ENCODE data around the gene BPI.
"Not testable (repeated sequence)": the region's sequence is repeated elsewhere in the genome, so short reads cannot be mapped to it uniquely, and the experiment has no call there.

The BPI gene

GRCh38 chr20:38303908-38304379 is at the start of gene BPI:
BPI (plus strand) TSS chr20:38304156; CDS start chr20:38304224, 68 bp downstream.
- no peak within 1 kb of the TSS for H3K27ac ChIP-seq (ENCODE audit: low read depth, low read length)
- H3K4me1 ChIP-seq (ENCODE audit: control insufficient read depth, insufficient read depth, low read length), result peaks cover under 1% of the 10 kb centered on the region
- peaks cover 7% of the 10 kb centered on the region for H3K27me3 ChIP-seq (ENCODE audit: control insufficient read depth, insufficient read depth, low read length)
- H3K4me3 ChIP-seq (ENCODE audit: low read length), result no peak within 1 kb of the TSS
- H3K36me3 ChIP-seq (ENCODE audit: control insufficient read depth, insufficient read depth, low read length), result no peaks in the 10 kb centered on the region
- no peak within 1 kb of the TSS for H3K9ac ChIP-seq (ENCODE audit: low read length)

GRCh38 chr20:38254621-38255020 is 49.3 kb upstream of the BPI start:
- H3K36me3 ChIP-seq (ENCODE audit: control insufficient read depth, insufficient read depth, low read length); H3K4me1 ChIP-seq (ENCODE audit: control insufficient read depth, insufficient read depth, low read length); H3K4me3 ChIP-seq (ENCODE audit: low read length); H3K9ac ChIP-seq (ENCODE audit: low read length); H3K27me3 ChIP-seq (ENCODE audit: control insufficient read depth, insufficient read depth, low read length): not testable (repeated sequence)
- H3K27ac ChIP-seq (ENCODE audit: low read depth, low read length), result peak overlapping the region; percentile 45

- H3K9ac ChIP-seq (ENCODE audit: low read length), result no peak overlapping the region
- no peak overlapping the region for H3K4me3 ChIP-seq (ENCODE audit: low read length)
- H3K36me3 ChIP-seq (ENCODE audit: control insufficient read depth, insufficient read depth, low read length), result no peaks in the 10 kb centered on the region
- H3K27ac ChIP-seq (ENCODE audit: low read depth, low read length), result peak overlapping the region; percentile 38
- H3K4me1 ChIP-seq (ENCODE audit: control insufficient read depth, insufficient read depth, low read length), result peaks cover 4% of the 10 kb centered on the region
- peaks cover 3% of the 10 kb centered on the region for H3K27me3 ChIP-seq (ENCODE audit: control insufficient read depth, insufficient read depth, low read length)
Measured at GRCh38 chr20:38255393-38255792, 48.6 kb upstream of the BPI start.

GRCh38 chr20:38256021-38256420 is 47.9 kb upstream of the BPI start:
- no peak overlapping the region for H3K9ac ChIP-seq (ENCODE audit: low read length)
- H3K27me3 ChIP-seq (ENCODE audit: control insufficient read depth, insufficient read depth, low read length), result peaks cover 3% of the 10 kb centered on the region
- peak overlapping the region; percentile 38 for H3K27ac ChIP-seq (ENCODE audit: low read depth, low read length)
- no peak overlapping the region for H3K4me3 ChIP-seq (ENCODE audit: low read length)
- H3K36me3 ChIP-seq (ENCODE audit: control insufficient read depth, insufficient read depth, low read length), result no peaks in the 10 kb centered on the region
- H3K4me1 ChIP-seq (ENCODE audit: control insufficient read depth, insufficient read depth, low read length), result peaks cover 4% of the 10 kb centered on the region

GRCh38 chr20:38256966-38257365 is 47.0 kb upstream of the BPI start:
- Histone ChIP-seq H3K27me3 (ENCODE audit: control insufficient read depth, insufficient read depth, low read length) (peaks cover 3% of the 10 kb centered on the region), H3K4me3 (ENCODE audit: low read length) (no peak overlapping the region), H3K9ac (ENCODE audit: low read length) (no peak overlapping the region), H3K36me3 (ENCODE audit: control insufficient read depth, insufficient read depth, low read length) (no peaks in the 10 kb centered on the region), H3K4me1 (ENCODE audit: control insufficient read depth, insufficient read depth, low read length) (peaks cover 4% of the 10 kb centered on the region), H3K27ac (ENCODE audit: low read depth, low read length) (peak overlapping the region; percentile 22)

GRCh38 chr20:38258545-38259215 is 45.3 kb upstream of the BPI start:
- Histone ChIP-seq H3K4me1 (ENCODE audit: control insufficient read depth, insufficient read depth, low read length) (no peaks in the 10 kb centered on the region), H3K9ac (ENCODE audit: low read length) (no peak overlapping the region), H3K4me3 (ENCODE audit: low read length) (no peak overlapping the region), H3K36me3 (ENCODE audit: control insufficient read depth, insufficient read depth, low read length) (no peaks in the 10 kb centered on the region), H3K27me3 (ENCODE audit: control insufficient read depth, insufficient read depth, low read length) (peaks cover 3% of the 10 kb centered on the region), H3K27ac (ENCODE audit: low read depth, low read length) (no peak overlapping the region)

- no peak overlapping the region for H3K9ac ChIP-seq (ENCODE audit: low read length)
- peaks cover 3% of the 10 kb centered on the region for H3K27me3 ChIP-seq (ENCODE audit: control insufficient read depth, insufficient read depth, low read length)
- H3K4me3 ChIP-seq (ENCODE audit: low read length), result peak overlapping the region; percentile 69
- peak overlapping the region; percentile 81 for H3K27ac ChIP-seq (ENCODE audit: low read depth, low read length)
- no peaks in the 10 kb centered on the region for H3K36me3 ChIP-seq (ENCODE audit: control insufficient read depth, insufficient read depth, low read length)
- no peaks in the 10 kb centered on the region for H3K4me1 ChIP-seq (ENCODE audit: control insufficient read depth, insufficient read depth, low read length)
Measured at GRCh38 chr20:38260025-38260377, 44.0 kb upstream of the BPI start.

GRCh38 chr20:38260378-38261053 is 43.4 kb upstream of the BPI start, which contains the start of gene KIAA1755:
KIAA1755 (minus strand) TSS chr20:38260735; CDS start chr20:38260500, 235 bp downstream.
- no peak within 1 kb of the TSS for H3K9ac ChIP-seq (ENCODE audit: low read length)
- H3K4me3 ChIP-seq (ENCODE audit: low read length), result peak within 1 kb of the TSS; percentile 69
- no peaks in the 10 kb centered on the region for H3K4me1 ChIP-seq (ENCODE audit: control insufficient read depth, insufficient read depth, low read length)
- peak within 1 kb of the TSS; percentile 81 for H3K27ac ChIP-seq (ENCODE audit: low read depth, low read length)
- no peaks in the 10 kb centered on the region for H3K36me3 ChIP-seq (ENCODE audit: control insufficient read depth, insufficient read depth, low read length)
- peaks cover 3% of the 10 kb centered on the region for H3K27me3 ChIP-seq (ENCODE audit: control insufficient read depth, insufficient read depth, low read length)

- no peaks in the 10 kb centered on the region for H3K4me1 ChIP-seq (ENCODE audit: control insufficient read depth, insufficient read depth, low read length)
- H3K27me3 ChIP-seq (ENCODE audit: control insufficient read depth, insufficient read depth, low read length), result peaks cover 3% of the 10 kb centered on the region
- H3K4me3 ChIP-seq (ENCODE audit: low read length), result peak overlapping the region; percentile 43
- no peak overlapping the region for H3K9ac ChIP-seq (ENCODE audit: low read length)
- no peaks in the 10 kb centered on the region for H3K36me3 ChIP-seq (ENCODE audit: control insufficient read depth, insufficient read depth, low read length)
- H3K27ac ChIP-seq (ENCODE audit: low read depth, low read length), result peak overlapping the region; percentile 61
Measured at GRCh38 chr20:38261054-38261390, 42.9 kb upstream of the BPI start.

GRCh38 chr20:38262931-38263330 is 41.0 kb upstream of the BPI start:
- peaks cover 3% of the 10 kb centered on the region for H3K27me3 ChIP-seq (ENCODE audit: control insufficient read depth, insufficient read depth, low read length)
- H3K9ac ChIP-seq (ENCODE audit: low read length), result no peak overlapping the region
- no peaks in the 10 kb centered on the region for H3K36me3 ChIP-seq (ENCODE audit: control insufficient read depth, insufficient read depth, low read length)
- H3K4me1 ChIP-seq (ENCODE audit: control insufficient read depth, insufficient read depth, low read length), result no peaks in the 10 kb centered on the region
- no peak overlapping the region for H3K4me3 ChIP-seq (ENCODE audit: low read length)
- no peak overlapping the region for H3K27ac ChIP-seq (ENCODE audit: low read depth, low read length)

GRCh38 chr20:38266426-38266825 is 37.5 kb upstream of the BPI start:
- Histone ChIP-seq H3K4me1 (ENCODE audit: control insufficient read depth, insufficient read depth, low read length) (peaks cover 5% of the 10 kb centered on the region), H3K27ac (ENCODE audit: low read depth, low read length) (no peak overlapping the region), H3K36me3 (ENCODE audit: control insufficient read depth, insufficient read depth, low read length) (no peaks in the 10 kb centered on the region)

GRCh38 chr20:38267296-38267695 is 36.7 kb upstream of the BPI start:
- peaks cover 5% of the 10 kb centered on the region for H3K4me1 ChIP-seq (ENCODE audit: control insufficient read depth, insufficient read depth, low read length)
- H3K36me3 ChIP-seq (ENCODE audit: control insufficient read depth, insufficient read depth, low read length), result no peaks in the 10 kb centered on the region
- no peak overlapping the region for H3K4me3 ChIP-seq (ENCODE audit: low read length)
- H3K27ac ChIP-seq (ENCODE audit: low read depth, low read length), result no peak overlapping the region
- H3K9ac ChIP-seq (ENCODE audit: low read length), result no peak overlapping the region
- H3K27me3 ChIP-seq (ENCODE audit: control insufficient read depth, insufficient read depth, low read length), result no peaks in the 10 kb centered on the region

More at GRCh38 chr20:38266426-38266825, 37.5 kb upstream of the BPI start:
- Histone ChIP-seq H3K27me3 (ENCODE audit: control insufficient read depth, insufficient read depth, low read length) (no peaks in the 10 kb centered on the region), H3K4me3 (ENCODE audit: low read length) (no peak overlapping the region), H3K9ac (ENCODE audit: low read length) (no peak overlapping the region)
